IMR-90 (cell line): ENCODE measurements around the gene CCDC18. TPM values are rescaled to one million over a fixed set of nuclear protein-coding genes. Genes with fewer than 3 reads are reported as not detected.

Source experiments
- ATAC-seq: fragments of 200-7000 bp; cut with Tn5 transposase; 2 replicates; pipeline ENCODE4 v1.9.1; 2020; ENCODE audit warnings: low read depth, mild to moderate bottlenecking, moderate library complexity
- BruUV-seq: library from RNA; stranded (reverse); fragments of 400-500 nt; replicated peaks from 2 replicates; lab custom pipeline; 2021; lab: Mats Ljungman, UMichigan
- CTCF ChIA-PET: fragments of 300-600 bp; formaldehyde crosslinking; extraction: SDS; loops from one replicate; lab custom pipeline; 2021; ENCODE audit warnings: antibody characterized with exemption; lab: Yijun Ruan, JAX
- POLR2A ChIA-PET: fragments of 300-600 bp; sonication (Branson Sonifier 250); formaldehyde crosslinking; loops from one replicate; lab custom pipeline; 2022; ENCODE audit warnings: antibody characterized with exemption; ENCODE audit not compliant: unreplicated experiment; lab: Charles Lee
- DNase-seq: peaks from one replicate; pipeline ENCODE4 v3.0.0; 2013
- H2AFZ ChIP-seq: replicated peaks from 2 replicates; pipeline ENCODE3; 2013; ENCODE audit warnings: low read length, mild to moderate bottlenecking; ENCODE audit not compliant: poor library complexity
- H2AK5ac ChIP-seq: 2 replicates; pipeline ENCODE4 v1.6.1; 2013; ENCODE audit warnings: low read depth, low read length, inconsistent platforms
- H2AK9ac ChIP-seq: replicated peaks from 2 replicates; pipeline ENCODE3; 2013; ENCODE audit warnings: mild to moderate bottlenecking, low read depth, low read length, moderate library complexity; ENCODE audit not compliant: poor library complexity
- H2BK120ac ChIP-seq: 2 replicates; pipeline ENCODE4 v1.6.1; 2013; ENCODE audit warnings: low read depth, low read length, inconsistent platforms
- H2BK15ac ChIP-seq: 3 replicates; pipeline ENCODE4 v1.6.1; 2013; ENCODE audit warnings: low read depth, low read length, inconsistent platforms
- H2BK20ac ChIP-seq: 2 replicates; pipeline ENCODE4 v1.6.1; 2013; ENCODE audit warnings: low read depth, mild to moderate bottlenecking, inconsistent platforms, low read length, moderate library complexity
- H2BK5ac ChIP-seq: 2 replicates; pipeline ENCODE4 v1.6.1; 2013; ENCODE audit warnings: mild to moderate bottlenecking, low read depth, low read length, inconsistent platforms; ENCODE audit not compliant: poor library complexity, severe bottlenecking
- H3K14ac ChIP-seq: replicated peaks from 2 replicates; pipeline ENCODE4 v1.6.1; 2013; ENCODE audit warnings: low read depth, low read length, inconsistent platforms
- H3K18ac ChIP-seq: 2 replicates; pipeline ENCODE4 v1.6.1; 2013; ENCODE audit warnings: low read depth, low read length, control low read depth
- H3K23ac ChIP-seq: 2 replicates; pipeline ENCODE4 v1.6.1; 2013; ENCODE audit warnings: low read depth, low read length, inconsistent platforms
- H3K27ac ChIP-seq: 2 replicates; pipeline ENCODE4 v1.5.1; 2013; ENCODE audit warnings: mild to moderate bottlenecking, control low read depth, low read length; ENCODE audit not compliant: insufficient read depth
- H3K27me3 ChIP-seq: 2 replicates; pipeline ENCODE4 v1.6.1; 2013; ENCODE audit warnings: low read length; ENCODE audit not compliant: control insufficient read depth, insufficient read depth
- H3K36me3 ChIP-seq: 2 replicates; pipeline ENCODE4 v1.6.1; 2013; ENCODE audit warnings: low read length, mixed read lengths; ENCODE audit not compliant: control insufficient read depth, insufficient read depth
- H3K4ac ChIP-seq: 2 replicates; pipeline ENCODE4 v1.6.1; 2013; ENCODE audit warnings: low read depth, low read length, inconsistent platforms
- H3K4me1 ChIP-seq: 2 replicates; pipeline ENCODE4 v1.6.1; 2013; ENCODE audit warnings: low read length, mixed read lengths; ENCODE audit not compliant: control insufficient read depth, insufficient read depth
- H3K4me2 ChIP-seq: 2 replicates; pipeline ENCODE4 v1.6.1; 2013; ENCODE audit warnings: low read depth, mild to moderate bottlenecking, control low read depth, low read length, moderate library complexity
- H3K4me3 ChIP-seq: 2 replicates; pipeline ENCODE4 v1.5.1; 2013; ENCODE audit warnings: low read depth, mild to moderate bottlenecking, control low read depth, low read length, moderate library complexity; ENCODE audit not compliant: insufficient read depth
- H3K56ac ChIP-seq: 2 replicates; pipeline ENCODE4 v1.6.1; 2013; ENCODE audit warnings: low read length, inconsistent platforms; ENCODE audit not compliant: insufficient read depth; ENCODE audit errors: extremely low read depth
- H3K79me1 ChIP-seq, 2 experiments: 2 replicates each; pipeline ENCODE4 v1.6.1; 2013; ENCODE audit warnings: low read length in 2 of 2, inconsistent platforms in 1 of 2, low read depth in 1 of 2
- H3K9ac ChIP-seq: 2 replicates; pipeline ENCODE4 v1.6.1; 2013; ENCODE audit warnings: low read depth, low read length, control low read depth
- H3K9me1 ChIP-seq: 2 replicates; pipeline ENCODE4 v1.6.1; 2013; ENCODE audit warnings: low read length, inconsistent platforms; ENCODE audit not compliant: insufficient read depth
- H3K9me3 ChIP-seq: 2 replicates; pipeline ENCODE4 v1.6.1; 2013; ENCODE audit warnings: low read length; ENCODE audit not compliant: control insufficient read depth, insufficient read depth
- H4K20me1 ChIP-seq: 2 replicates; pipeline ENCODE4 v1.6.1; 2013; ENCODE audit warnings: low read length, inconsistent platforms; ENCODE audit not compliant: insufficient read depth
- H4K5ac ChIP-seq: 2 replicates; pipeline ENCODE4 v1.6.1; 2013; ENCODE audit warnings: mild to moderate bottlenecking, low read depth, low read length, control low read depth
- H4K8ac ChIP-seq, 2 experiments: 2 replicates each; pipeline ENCODE4 v1.6.1; 2013; ENCODE audit warnings: low read depth in 2 of 2, low read length in 2 of 2, control low read depth in 1 of 2, inconsistent platforms in 1 of 2
- H4K91ac ChIP-seq: 2 replicates; pipeline ENCODE4 v1.6.1; 2013; ENCODE audit warnings: low read depth, low read length, inconsistent platforms; ENCODE audit not compliant: insufficient read depth
- BHLHE40 ChIP-seq: fragments of 150-350 bp; IDR thresholded peaks from 2 replicates; pipeline ENCODE4 v1.6.1; 2016; ENCODE audit warnings: mild to moderate bottlenecking, low read depth, low read length
- CEBPB ChIP-seq: IDR thresholded peaks from 2 replicates; pipeline ENCODE4 v1.6.1; 2012; ENCODE audit warnings: low read depth, low read length, improper control_type of control experiment
- CHD1 ChIP-seq: IDR thresholded peaks from 2 replicates; pipeline ENCODE4 v1.6.1; 2012; ENCODE audit warnings: low read depth, low read length, improper control_type of control experiment
- FOS ChIP-seq: fragments of 150-350 bp; IDR thresholded peaks from 2 replicates; pipeline ENCODE4 v1.6.1; 2016; ENCODE audit warnings: low read depth, low read length
- MAFK ChIP-seq: IDR thresholded peaks from 2 replicates; pipeline ENCODE4 v1.6.1; 2012; ENCODE audit warnings: low read depth, low read length, improper control_type of control experiment
- MAZ ChIP-seq: IDR thresholded peaks from 2 replicates; pipeline ENCODE4 v1.6.1; 2012; ENCODE audit warnings: low read depth, mild to moderate bottlenecking, low read length, improper control_type of control experiment, moderate library complexity, borderline replicate concordance
- MXI1 ChIP-seq: IDR thresholded peaks from 2 replicates; pipeline ENCODE4 v1.6.1; 2012; ENCODE audit warnings: low read depth, mild to moderate bottlenecking, low read length, moderate library complexity, borderline replicate concordance
- NFE2L2 ChIP-seq: fragments of 150-350 bp; IDR thresholded peaks from 2 replicates; pipeline ENCODE4 v1.6.1; 2016; ENCODE audit warnings: low read depth, mild to moderate bottlenecking, low read length
- POLR2A ChIP-seq: IDR thresholded peaks from 2 replicates; pipeline ENCODE4 v1.6.1; 2012; ENCODE audit warnings: mild to moderate bottlenecking, low read depth, low read length
- RCOR1 ChIP-seq: IDR thresholded peaks from 2 replicates; pipeline ENCODE4 v1.6.1; 2012; ENCODE audit warnings: mild to moderate bottlenecking, low read length, improper control_type of control experiment; ENCODE audit not compliant: insufficient replicate concordance
- RFX5 ChIP-seq: IDR thresholded peaks from 2 replicates; pipeline ENCODE4 v1.8.0; 2012; ENCODE audit warnings: low read depth, mild to moderate bottlenecking, low read length, moderate library complexity
- SMC3 ChIP-seq: fragments of 150-350 bp; IDR thresholded peaks from 2 replicates; pipeline ENCODE4 v1.6.1; 2016; ENCODE audit warnings: low read depth, mild to moderate bottlenecking, antibody characterized with exemption, low read length, moderate library complexity
- WGBS, 2 experiments: methylation state at CpG; one replicate each; pipeline versions ENCODE4 v1.1.5 to v1.1.7; 2013; ENCODE audit warnings: missing lambda C conversion rate in 2 of 2; ENCODE audit not compliant: insufficient read length in 1 of 2; ENCODE audit errors: extremely low coverage in 2 of 2; 5-methylcytosine and 5-hydroxymethylcytosine counted together
- dilution Hi-C: fragments of 300-500 bp; cut with HindIII; formaldehyde crosslinking; loops from one replicate; pipeline ENCODE4 v1.14.3; 2018; ENCODE audit warnings: low sequenced_read_pairs; ENCODE audit not compliant: unreplicated experiment
- in situ Hi-C: fragments of 300-500 bp; cut with MboI; formaldehyde crosslinking; loops from 3 replicates; pipeline ENCODE4 v1.14.3; 2019; ENCODE audit warnings: low sequenced_read_pairs, inconsistent platforms, mixed read lengths
- intact Hi-C: fragments of 100-400 bp; cut with micrococcal nuclease; formaldehyde crosslinking; loops from 2 replicates; pipeline ENCODE4 v1.10.0; 2022
- polyA plus RNA-seq, 3 experiments: library from polyadenylated mRNA; depleted of rRNA; stranded (reverse); fragments of >200 nt; gene quantifications; 2 replicates each; pipeline ENCODE4 v1.2.3, GENCODE V29; 2012; ENCODE audit warnings: low replicate concordance in 1 of 3
- total RNA-seq: library from RNA; depleted of rRNA; stranded (reverse); fragments of >200 nt; gene quantifications from 2 replicates; pipeline ENCODE4 v1.2.3, GENCODE V29; 2012
- TF ChIP-seq, protein P1 (sequence below): fragments of 150-350 bp; IDR thresholded peaks from 2 replicates; pipeline ENCODE4 v1.6.1; 2017; ENCODE audit warnings: mild to moderate bottlenecking, antibody characterized with exemption, low read length, low read depth
- TF ChIP-seq, protein P2 (sequence below): conservative IDR thresholded peaks from 2 replicates; pipeline ENCODE4 v1.5.1; 2012; ENCODE audit warnings: mild to moderate bottlenecking, low read depth, low read length, improper control_type of control experiment

CCDC18 gene
- total and polyA plus RNA-seq, 2 of the 4 experiments (the other 2 are of a cell fraction) = 5.5 to 7.3 TPM

- H2BK120ac ChIP-seq = peak overlapping the region; percentile 83
- H3K4me1 ChIP-seq = peaks cover 5% of the 10 kb centered on the region
- H3K4me2 ChIP-seq = peak overlapping the region; percentile 49; the same call in 1 of the 2 replicates
- H3K9ac ChIP-seq = no peak overlapping the region
- peaks cover 9% of the 10 kb centered on the region for H3K9me1 ChIP-seq
- H2AFZ ChIP-seq = no peak overlapping the region
- H3K4me3 ChIP-seq = no peak overlapping the region
- ChIA-PET POLR2A (interaction anchor here (0.8 kb wide), 1 partner anchor 20 kb away, joined by 10 read pairs; the partner anchor contains the start of gene DR1), CTCF (interaction anchor here (0.7 to 1.0 kb wide), 4 partner anchors 9 to 20 kb away, joined by 3 to 5 read pairs (median 4); no protein-coding TSS in a partner anchor)
- H2AK5ac ChIP-seq = no peak overlapping the region
- no peaks in the 10 kb centered on the region for H4K20me1 ChIP-seq
- BruUV-seq = no TSS peak
- no CpG with 5 or more reads among the region's 8 CpGs for WGBS, 2 experiments
- peak overlapping the region; percentile 51; the same call in 1 of the 2 replicates for H3K4ac ChIP-seq
- H2BK5ac ChIP-seq = peak overlapping the region; percentile 52
- ATAC-seq (peak; percentile 66), DNase-seq (peak; percentile 81)
- H3K27ac ChIP-seq = no peak overlapping the region
- peak overlapping the region; percentile 17; the same call in 1 of the 3 replicates for H2BK15ac ChIP-seq
- peak overlapping the region; percentile 48; the same call in 1 of the 2 replicates for H3K18ac ChIP-seq
- H2BK20ac ChIP-seq = no peak overlapping the region; the same call in 1 of the 2 replicates
- H3K14ac ChIP-seq = peak overlapping the region; percentile 21; the same call in 1 of the 2 replicates
- H3K56ac ChIP-seq = no peak overlapping the region
- H3K9me3 ChIP-seq = no peaks in the 10 kb centered on the region
- dilution Hi-C loops = no loop called here
- in situ Hi-C loops = no loop called here
- H3K27me3 ChIP-seq = no peaks in the 10 kb centered on the region
- H3K36me3 ChIP-seq = no peaks in the 10 kb centered on the region
- H4K5ac ChIP-seq = no peak overlapping the region
- no peak overlapping the region for H3K23ac ChIP-seq
- H4K91ac ChIP-seq = peak overlapping the region; percentile 5; the same call in 1 of the 2 replicates
- 0 out of 4 replicates have a peak overlapping the region, but pooled peaks of 1 of the 2 experiments have one; percentile 26 for H4K8ac ChIP-seq
- intact Hi-C loops = no loop called here
- H3K79me1 ChIP-seq = no peaks in the 10 kb centered on the region
- no peak overlapping the region for H2AK9ac ChIP-seq
- TF ChIP-seq CEBPB (peak; percentile 84), FOS (peak; percentile 47; the same call in 1 of the 2 replicates), MXI1 (no peak), MAFK (0 out of 2 replicates have a peak, but pooled peaks have one; percentile 12), RFX5 (no peak), MAZ (no peak), RCOR1 (no peak), SMC3 (no peak), CHD1 (no peak), BHLHE40 (no peak), NFE2L2 (no peak), POLR2A (no peak)
- TF ChIP-seq, protein P1, sequence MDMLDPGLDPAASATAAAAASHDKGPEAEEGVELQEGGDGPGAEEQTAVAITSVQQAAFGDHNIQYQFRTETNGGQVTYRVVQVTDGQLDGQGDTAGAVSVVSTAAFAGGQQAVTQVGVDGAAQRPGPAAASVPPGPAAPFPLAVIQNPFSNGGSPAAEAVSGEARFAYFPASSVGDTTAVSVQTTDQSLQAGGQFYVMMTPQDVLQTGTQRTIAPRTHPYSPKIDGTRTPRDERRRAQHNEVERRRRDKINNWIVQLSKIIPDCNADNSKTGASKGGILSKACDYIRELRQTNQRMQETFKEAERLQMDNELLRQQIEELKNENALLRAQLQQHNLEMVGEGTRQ = no peak
- TF ChIP-seq, protein P2, sequence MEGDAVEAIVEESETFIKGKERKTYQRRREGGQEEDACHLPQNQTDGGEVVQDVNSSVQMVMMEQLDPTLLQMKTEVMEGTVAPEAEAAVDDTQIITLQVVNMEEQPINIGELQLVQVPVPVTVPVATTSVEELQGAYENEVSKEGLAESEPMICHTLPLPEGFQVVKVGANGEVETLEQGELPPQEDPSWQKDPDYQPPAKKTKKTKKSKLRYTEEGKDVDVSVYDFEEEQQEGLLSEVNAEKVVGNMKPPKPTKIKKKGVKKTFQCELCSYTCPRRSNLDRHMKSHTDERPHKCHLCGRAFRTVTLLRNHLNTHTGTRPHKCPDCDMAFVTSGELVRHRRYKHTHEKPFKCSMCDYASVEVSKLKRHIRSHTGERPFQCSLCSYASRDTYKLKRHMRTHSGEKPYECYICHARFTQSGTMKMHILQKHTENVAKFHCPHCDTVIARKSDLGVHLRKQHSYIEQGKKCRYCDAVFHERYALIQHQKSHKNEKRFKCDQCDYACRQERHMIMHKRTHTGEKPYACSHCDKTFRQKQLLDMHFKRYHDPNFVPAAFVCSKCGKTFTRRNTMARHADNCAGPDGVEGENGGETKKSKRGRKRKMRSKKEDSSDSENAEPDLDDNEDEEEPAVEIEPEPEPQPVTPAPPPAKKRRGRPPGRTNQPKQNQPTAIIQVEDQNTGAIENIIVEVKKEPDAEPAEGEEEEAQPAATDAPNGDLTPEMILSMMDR = no peak
Measured at GRCh38 chr1:93324486-93325464, 144.3 kb downstream of the CCDC18 start.
